Testis (tissue), 3 donors: Measurements from ENCODE around the gene EYA3. TPM values are rescaled to one million over a fixed set of nuclear protein-coding genes. Genes with fewer than 3 reads are reported as not detected.

Experiments used
- DNase-seq: peaks from one replicate; pipeline ENCODE4 v3.0.0-alpha.2; 2019
- H3K27ac ChIP-seq, 2 donors: fragments of 200-600 bp; sonication (generic); one replicate each; pipeline ENCODE4 v1.5.1; 2019
- H3K27me3 ChIP-seq: fragments of 200-600 bp; sonication (generic); one replicate; pipeline ENCODE4 v1.5.1; 2019
- H3K36me3 ChIP-seq: fragments of 200-600 bp; sonication (generic); one replicate; pipeline ENCODE4 v1.5.1; 2017; ENCODE audit warnings: low read depth; ENCODE audit errors: missing control alignments
- H3K4me1 ChIP-seq: fragments of 200-600 bp; sonication (generic); one replicate; pipeline ENCODE4 v1.5.1; 2019
- H3K4me3 ChIP-seq, 2 donors: fragments of 200-600 bp; sonication (generic); one replicate each; pipeline ENCODE4 v1.5.1; 2017 to 2019
- H3K9me3 ChIP-seq: fragments of 200-600 bp; sonication (generic); one replicate; pipeline ENCODE4 v1.5.1; 2017
- CTCF ChIP-seq, 3 experiments: fragments of 450-650 bp in 2 of 3; fragments of 200-600 bp in 1 of 3; sonication (generic) in 1 of 3; IDR thresholded peaks; one replicate each; pipeline ENCODE4 v1.5.1; 2016 to 2019; ENCODE audit warnings: antibody characterized with exemption in 3 of 3, mild to moderate bottlenecking in 2 of 3, moderate library complexity in 1 of 3
- POLR2A ChIP-seq: fragments of 450-650 bp; IDR thresholded peaks from one replicate; pipeline ENCODE4 v1.6.1; 2017; ENCODE audit warnings: antibody characterized with exemption, mild to moderate bottlenecking, moderate library complexity
- WGBS, 2 donors: methylation state at CpG; one replicate each; pipeline ENCODE4 v1.1.5; 2018; 5-methylcytosine and 5-hydroxymethylcytosine counted together
- intact Hi-C: fragments of 100-400 bp; cut with DNase I; formaldehyde crosslinking; loops from one replicate; pipeline ENCODE4 v1.15.1; 2023; ENCODE audit warnings: low total_unique reads
- polyA plus RNA-seq: library from polyadenylated mRNA; stranded (reverse); fragments of 350-450 nt; fragmentation: Illumina TruSeq; extraction: RNeasy Lipid Tissue Mini Kit (QIAGEN cat#74804); gene quantifications from one replicate; pipeline ENCODE4 v1.2.3, GENCODE V29; 2014; ENCODE audit warnings: low read depth, low replicate concordance; ENCODE audit not compliant: insufficient read depth
- total RNA-seq, 2 donors: library from RNA; depleted of rRNA; stranded (reverse); fragments of >200 nt; gene quantifications; one replicate each; pipeline ENCODE4 v1.2.3, GENCODE V29; 2016

The EYA3 gene
- total and polyA plus RNA-seq, 3 donors from 2014 or later: 28.3 to 41.9 (median 31.5) TPM

GRCh38 chr1:28097100-28097472 lies 8.7 kb upstream of the EYA3 start:
- no peak for TF ChIP-seq CTCF (IDR thresholded peaks at IDR 0.05)
- no peak for TF ChIP-seq POLR2A
- H3K4me3 ChIP-seq: no peak overlapping the region
- H3K36me3 ChIP-seq: no peaks in the 10 kb centered on the region
- H3K27ac ChIP-seq: no peak overlapping the region
- intact Hi-C loops: loop anchor here (10.0 kb wide), 1 partner anchor 108 kb away; no protein-coding TSS in a partner anchor
- H3K9me3 ChIP-seq: no peaks in the 10 kb centered on the region
- no peak for DNase-seq
- no peaks in the 10 kb centered on the region for H3K4me1 ChIP-seq
- H3K27me3 ChIP-seq: no peaks in the 10 kb centered on the region
- 71% methylated on average over 4 of the region's 4 CpGs for WGBS, 2 donors

GRCh38 chr1:28096210-28097099 lies 8.0 kb upstream of the EYA3 start:
- DNase-seq: no peak
- TF ChIP-seq POLR2A (no peak), CTCF (IDR thresholded peaks at IDR 0.05) (no peak)
- H3K4me1 ChIP-seq: no peaks in the 10 kb centered on the region
- H3K27ac ChIP-seq: no peak overlapping the region
- peak overlapping the region; percentile 7 to 23 for H3K4me3 ChIP-seq
- H3K36me3 ChIP-seq: no peaks in the 10 kb centered on the region
- H3K27me3 ChIP-seq: no peaks in the 10 kb centered on the region
- no peaks in the 10 kb centered on the region for H3K9me3 ChIP-seq
- WGBS, 2 donors: 58 to 64% methylated on average over 17 of the region's 17 CpGs
- intact Hi-C loops: loop anchor here (10.0 kb wide), 1 partner anchor 108 kb away; no protein-coding TSS in a partner anchor

GRCh38 chr1:28091043-28091781 lies 2.8 kb upstream of the EYA3 start:
- no peaks in the 10 kb centered on the region for H3K9me3 ChIP-seq
- peak; percentile 86 for DNase-seq
- intact Hi-C loops: loop anchor here (10.0 kb wide), 1 partner anchor 114 kb away; no protein-coding TSS in a partner anchor
- no peak overlapping the region for H3K27ac ChIP-seq
- no peaks in the 10 kb centered on the region for H3K27me3 ChIP-seq
- H3K4me1 ChIP-seq: peaks cover 11% of the 10 kb centered on the region
- no peak overlapping the region for H3K4me3 ChIP-seq
- TF ChIP-seq CTCF (IDR thresholded peaks at IDR 0.05) (peak; percentile 55 to 70 (median 61)), POLR2A (no peak)
- H3K36me3 ChIP-seq: no peaks in the 10 kb centered on the region
- WGBS, 2 donors: 54% methylated on average over 6 of the region's 6 CpGs

GRCh38 chr1:28087614-28088167 lies 719 bp downstream of the EYA3 start:
- peak overlapping the region; percentile 75 to 78 for H3K4me3 ChIP-seq
- H3K4me1 ChIP-seq: peaks cover 11% of the 10 kb centered on the region
- H3K27me3 ChIP-seq: no peaks in the 10 kb centered on the region
- peak overlapping the region; percentile 61 to 88 for H3K27ac ChIP-seq
- TF ChIP-seq POLR2A (no peak), CTCF (IDR thresholded peaks at IDR 0.05) (no peak)
- intact Hi-C loops: no loop called here
- no peaks in the 10 kb centered on the region for H3K9me3 ChIP-seq
- WGBS, 2 donors: 2 to 3% methylated on average over 16 of the region's 16 CpGs
- H3K36me3 ChIP-seq: no peaks in the 10 kb centered on the region
- peak; percentile 28 for DNase-seq
